NCI-H146 treated with DMSO at 0.1 percent for 48 hours (cell line): ENCODE data around the gene COG5.

ENCODE experiments used
- DNase-seq: peaks from one replicate; lab custom pipeline; 2025; ENCODE audit not compliant: unreplicated experiment; lab: John Stamatoyannopoulos, UW

COG5 gene

DNA sequence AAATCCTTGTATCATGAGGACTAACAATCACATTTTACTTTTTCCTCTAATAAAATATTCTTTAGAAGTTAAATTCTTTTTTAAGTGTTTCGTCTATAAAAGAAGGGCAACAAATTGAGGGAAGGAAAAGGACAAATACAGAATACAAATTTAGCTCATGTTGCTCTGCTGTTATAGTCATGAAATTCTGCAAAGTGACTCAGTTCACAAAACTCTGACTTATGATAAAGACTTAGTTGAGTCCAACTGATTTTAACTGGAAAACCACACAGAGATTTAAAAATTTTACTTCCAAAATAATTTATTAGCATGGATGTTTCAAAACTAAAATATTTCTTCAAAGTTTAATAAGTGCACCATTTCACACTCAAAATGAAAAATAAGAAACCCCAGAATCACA is 168.9 kb downstream of the COG5 start:
- DNase-seq: no peak

DNA sequence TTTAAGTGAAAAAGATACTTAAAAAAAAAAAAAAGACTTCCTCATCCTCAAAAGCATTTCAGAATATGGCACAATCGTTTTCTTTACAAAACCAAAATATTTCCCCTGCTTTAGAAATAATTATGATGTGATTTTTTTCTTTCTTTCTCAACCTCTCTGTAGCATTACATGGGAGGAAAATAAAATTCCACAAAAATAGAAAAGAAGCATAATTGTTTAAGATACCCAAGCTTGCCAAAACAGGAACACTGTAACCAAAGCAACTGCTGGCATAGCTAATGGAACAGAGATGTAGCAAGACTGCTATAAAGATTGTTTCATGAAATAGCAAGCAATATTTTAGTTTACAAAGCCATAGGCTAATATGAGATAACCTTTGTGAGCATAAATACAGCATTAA is 169.4 kb downstream of the COG5 start:
- no peak for DNase-seq

DNA sequence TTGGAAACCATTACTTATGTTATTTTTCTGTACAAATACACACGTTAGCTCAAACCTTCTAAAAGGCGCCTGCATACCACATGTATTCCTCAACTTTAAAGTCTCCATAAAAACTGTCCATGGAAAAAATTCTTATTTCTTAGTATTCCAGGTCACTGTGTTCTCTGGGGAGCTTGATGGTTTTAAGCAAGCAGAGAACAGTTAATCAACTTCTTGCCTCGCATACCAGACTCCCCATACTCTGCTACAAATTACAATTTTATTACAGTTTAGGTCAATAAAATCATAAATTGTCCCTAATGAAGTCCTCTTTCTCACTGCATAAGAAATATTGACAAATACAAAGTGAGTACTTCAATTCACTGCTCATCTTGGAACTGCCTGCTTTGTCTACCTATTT is 170.9 kb downstream of the COG5 start:
- no peak for DNase-seq

- no peak for DNase-seq
Measured at GRCh38 chr7:107390916-107391315, 172.8 kb downstream of the COG5 start.

DNA sequence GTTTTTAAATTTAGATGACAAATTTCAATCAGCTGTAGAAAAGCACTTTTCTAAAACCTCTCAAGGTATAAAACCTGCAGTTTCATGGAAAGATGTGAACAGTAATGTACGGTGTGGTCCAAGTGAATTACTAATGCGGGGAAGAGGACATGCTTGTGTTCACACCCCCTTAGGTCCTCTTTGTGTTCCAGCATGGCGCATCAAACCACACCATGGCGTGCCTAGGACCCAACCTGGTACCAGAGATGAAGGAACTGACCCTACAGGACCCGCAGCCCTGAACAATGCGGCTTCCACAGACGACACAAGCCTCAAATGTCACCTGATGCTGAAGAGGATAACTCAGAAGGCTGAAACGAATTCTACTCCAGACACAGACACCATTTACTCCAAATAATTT is 175.1 kb downstream of the COG5 start:
- DNase-seq: no peak

- no peak for DNase-seq
Measured at GRCh38 chr7:107387573-107388219, 176.0 kb downstream of the COG5 start.

DNA sequence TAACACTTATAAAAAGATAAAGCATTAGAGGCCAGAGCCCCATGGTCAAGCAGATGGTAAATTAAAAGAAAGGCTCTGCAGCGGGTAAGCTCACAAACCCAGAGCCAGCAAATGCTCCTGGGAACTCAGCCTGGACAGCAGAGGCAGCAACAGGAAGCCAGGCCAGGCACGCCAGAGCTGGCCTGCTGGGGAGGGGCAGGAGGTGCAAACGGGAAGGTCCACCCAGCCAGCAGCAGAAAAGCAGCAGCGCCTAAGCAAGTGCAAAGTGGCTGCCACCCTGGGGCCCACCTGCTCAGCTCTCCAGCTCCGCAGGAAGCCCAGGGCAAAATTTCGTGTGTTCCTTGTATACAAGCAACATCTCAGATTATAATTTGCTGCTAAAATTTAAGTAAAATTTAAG is 176.6 kb downstream of the COG5 start:
- no peak for DNase-seq

GRCh38 chr7:107386548-107387102 is 177.1 kb downstream of the COG5 start:
- no peak for DNase-seq

- DNase-seq: no peak
Measured at GRCh38 chr7:107384025-107384424, 179.7 kb downstream of the COG5 start.

DNA sequence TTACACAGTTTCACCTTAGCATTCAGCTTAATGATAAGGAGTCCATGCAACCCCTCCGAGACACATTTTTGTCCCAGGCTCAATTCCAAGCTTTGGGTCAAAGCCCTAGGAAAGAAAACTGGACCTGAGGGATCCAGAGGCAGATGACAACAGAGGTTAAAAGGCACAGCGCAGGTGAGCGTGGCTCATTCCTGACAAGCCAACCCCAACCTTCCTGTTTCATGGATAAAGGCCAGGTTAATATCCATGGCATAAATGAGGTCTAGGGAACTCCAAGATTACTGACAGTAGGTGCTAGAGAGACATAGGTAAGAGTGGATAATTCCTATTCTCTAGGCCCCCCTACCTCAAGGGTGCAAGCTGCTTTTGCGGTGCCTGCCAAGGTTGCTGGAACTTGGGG is 180.5 kb downstream of the COG5 start:
- no peak for DNase-seq

- no peak for DNase-seq
Measured at GRCh38 chr7:107381453-107381852, 182.3 kb downstream of the COG5 start.

DNA sequence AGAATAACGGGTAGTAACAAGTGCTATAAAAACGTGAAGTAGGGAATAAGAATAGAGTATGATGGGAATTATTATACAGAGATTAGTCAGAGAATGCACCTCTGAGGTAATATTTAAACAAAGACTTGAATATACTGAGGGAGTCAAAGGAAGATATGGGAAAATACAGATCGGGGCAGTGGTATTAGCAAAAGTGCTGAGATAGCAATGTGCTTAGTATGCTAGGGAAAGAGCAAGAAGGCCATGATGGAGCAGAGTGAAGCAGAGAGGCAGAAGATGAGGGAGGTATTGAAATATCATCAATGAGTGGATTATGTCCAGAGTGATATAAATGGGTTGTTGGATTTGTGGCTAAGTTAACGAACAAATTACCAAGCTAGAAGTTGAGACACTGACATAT is 190.4 kb downstream of the COG5 start:
- no peak for DNase-seq

DNA sequence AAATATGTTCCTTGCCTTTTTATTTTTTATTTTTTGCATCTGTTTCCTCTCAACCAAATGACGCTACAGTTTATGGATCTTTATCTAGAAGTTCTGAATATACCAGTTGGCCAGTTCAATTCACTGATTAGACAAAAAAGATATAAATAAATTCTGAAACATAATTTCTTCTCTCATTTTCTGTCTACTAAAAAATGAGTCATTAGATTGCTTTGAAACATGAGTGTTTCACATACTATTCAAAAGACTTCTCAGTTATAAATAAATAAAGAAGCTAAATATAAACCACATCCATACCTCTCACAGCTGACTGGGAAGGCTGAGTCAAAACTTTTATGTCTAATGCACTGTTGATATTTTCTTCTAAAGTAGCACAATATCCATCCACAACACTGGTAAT is 191.4 kb downstream of the COG5 start:
- DNase-seq: no peak

GRCh38 chr7:107370816-107371215 is 192.9 kb downstream of the COG5 start:
- no peak for DNase-seq

GRCh38 chr7:107364787-107365186 is 198.9 kb downstream of the COG5 start:
- no peak for DNase-seq

- DNase-seq: no peak
Measured at GRCh38 chr7:107359520-107360316, 204.0 kb downstream of the COG5 start.

- DNase-seq: no peak
Measured at GRCh38 chr7:107355616-107356015, 208.1 kb downstream of the COG5 start.

GRCh38 chr7:107354640-107355039 is 209.1 kb downstream of the COG5 start:
- no peak for DNase-seq

- no peak for DNase-seq
Measured at GRCh38 chr7:107353701-107354100, 210.0 kb downstream of the COG5 start.

- DNase-seq: no peak
Measured at GRCh38 chr7:107345898-107346297, 217.8 kb downstream of the COG5 start.

DNA sequence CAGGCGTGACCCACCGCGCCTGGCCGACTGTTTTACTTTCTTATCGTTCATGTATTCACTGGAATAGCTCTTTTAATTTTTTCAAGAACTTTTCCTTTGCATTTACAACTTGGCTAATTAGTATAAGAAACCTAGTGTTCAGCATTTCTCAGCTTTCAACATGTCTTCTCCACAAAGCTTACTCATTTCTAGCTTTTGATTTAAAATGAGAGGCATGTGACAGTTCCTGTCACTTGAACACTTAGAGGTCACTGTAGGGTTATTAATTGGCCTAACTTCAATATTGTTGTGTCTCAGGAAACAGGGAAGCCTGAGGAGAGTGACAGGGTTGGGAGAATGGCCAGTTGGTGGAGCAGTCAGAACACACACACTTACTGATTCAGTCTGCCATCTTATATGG is 218.9 kb downstream of the COG5 start:
- DNase-seq: no peak

GRCh38 chr7:107344286-107344685 is 219.4 kb downstream of the COG5 start:
- DNase-seq: no peak
